GM19397 (cell line): ENCODE results near the gene CBLN1.

Experiments used
- ATAC-seq: cut with Tn5 transposase; IDR thresholded peaks from one replicate; pipeline ENCODE4 v1.9.1; 2021; ENCODE audit warnings: mild to moderate bottlenecking, moderate library complexity; ENCODE audit not compliant: unreplicated experiment

The CBLN1 gene

GRCh38 chr16:49281480-49281842 is at the start of gene CBLN1:
TSS of gene CBLN1 (minus strand) at chr16:49281838. CDS start at chr16:49281465, 373 bp downstream.
- ATAC-seq = no peak

DNA sequence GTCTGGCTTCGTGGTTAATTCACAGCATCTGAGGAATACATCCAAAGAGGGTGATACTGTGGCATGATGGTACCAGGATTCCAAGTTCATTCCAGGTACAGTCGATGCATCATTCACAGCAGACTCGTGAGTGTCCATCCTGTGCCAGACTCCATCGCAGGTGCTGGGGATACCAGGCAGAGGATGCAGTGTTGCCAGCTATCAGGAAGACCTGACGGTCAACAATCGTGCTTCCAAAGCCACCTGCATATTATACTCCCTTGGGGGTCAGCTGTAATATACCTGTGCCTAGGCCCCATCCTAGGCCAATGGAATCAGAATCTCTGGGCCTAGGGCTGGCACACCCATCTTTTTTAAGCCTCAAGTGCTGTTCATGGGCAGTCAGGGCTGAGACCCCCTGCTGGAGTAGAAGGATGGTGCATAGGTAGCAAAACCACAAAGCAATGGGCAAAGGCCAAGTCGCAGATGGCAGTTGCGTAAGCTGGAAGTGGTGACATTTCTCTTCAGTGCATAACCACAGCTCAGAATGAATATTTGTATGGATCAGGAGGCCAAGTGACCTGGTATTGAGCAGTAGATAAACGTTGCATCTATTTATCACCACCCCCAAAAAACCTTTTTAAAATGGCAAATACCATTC is 49.0 kb upstream of the CBLN1 start:
- no peak for ATAC-seq

DNA sequence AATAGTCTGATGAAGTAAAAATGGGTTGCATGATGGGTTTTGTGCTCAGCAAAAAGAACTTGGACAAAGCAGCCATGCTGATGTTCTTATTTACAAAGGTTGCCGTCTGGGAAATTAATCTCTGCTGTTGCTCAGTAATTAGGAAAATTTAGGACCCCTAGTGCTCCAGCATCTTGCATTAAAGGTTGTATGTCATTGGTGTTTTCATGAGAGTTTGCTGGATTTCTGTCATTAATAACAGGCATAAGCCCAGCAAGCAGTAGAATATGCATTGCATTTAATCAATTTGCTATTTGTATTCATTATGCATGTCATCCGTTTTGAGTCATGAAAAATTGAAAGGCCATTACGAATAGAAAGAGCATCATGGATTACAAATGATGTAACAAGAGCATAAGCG is 46.7 kb upstream of the CBLN1 start:
- no peak for ATAC-seq

DNA sequence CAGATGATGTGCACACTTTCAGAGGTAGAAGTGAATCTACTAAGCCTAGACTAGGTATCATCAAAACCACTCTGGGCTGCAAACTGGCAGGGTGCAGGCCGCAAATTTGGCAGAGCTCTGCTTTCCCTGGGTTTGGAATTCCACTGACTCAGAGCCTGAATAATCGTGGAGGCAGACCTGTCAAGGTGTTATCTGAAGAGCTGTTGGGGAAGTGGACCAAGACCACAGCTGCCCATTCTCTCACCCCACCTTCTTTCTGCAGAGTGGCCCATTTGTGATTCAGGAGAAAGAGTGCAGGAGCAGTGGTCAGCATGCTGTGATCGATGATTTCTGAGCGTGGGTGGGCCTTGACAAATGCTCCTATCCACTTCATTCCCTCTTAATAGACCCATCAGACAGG is 45.8 kb upstream of the CBLN1 start:
- ATAC-seq = no peak

GRCh38 chr16:49324703-49325102 is 43.1 kb upstream of the CBLN1 start:
- no peak for ATAC-seq

- no peak for ATAC-seq
These were observed 34.0 kb upstream of the CBLN1 start for GRCh38 chr16:49315602-49316001.

GRCh38 chr16:49312389-49312985 is 30.8 kb upstream of the CBLN1 start:
- ATAC-seq = no peak

DNA sequence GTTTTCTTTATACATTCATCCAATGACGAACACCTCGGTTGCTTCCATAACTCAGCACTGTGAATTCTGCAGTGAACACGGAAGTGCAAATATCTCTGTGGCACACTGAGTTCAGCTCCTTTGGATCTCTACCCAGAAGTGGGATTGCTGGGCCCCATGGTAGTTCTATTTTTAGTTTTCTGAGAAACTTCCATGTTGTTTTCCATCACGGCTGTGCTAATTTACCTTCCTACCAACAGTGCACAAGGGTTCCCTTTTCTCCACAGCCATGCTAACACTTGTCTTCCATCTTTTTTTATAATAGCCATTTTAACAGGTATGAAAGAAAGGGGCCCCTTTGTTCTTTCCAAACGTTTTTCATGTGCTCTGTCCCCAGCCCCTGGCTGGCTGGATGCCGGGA is 30.2 kb upstream of the CBLN1 start:
- ATAC-seq = no peak

DNA sequence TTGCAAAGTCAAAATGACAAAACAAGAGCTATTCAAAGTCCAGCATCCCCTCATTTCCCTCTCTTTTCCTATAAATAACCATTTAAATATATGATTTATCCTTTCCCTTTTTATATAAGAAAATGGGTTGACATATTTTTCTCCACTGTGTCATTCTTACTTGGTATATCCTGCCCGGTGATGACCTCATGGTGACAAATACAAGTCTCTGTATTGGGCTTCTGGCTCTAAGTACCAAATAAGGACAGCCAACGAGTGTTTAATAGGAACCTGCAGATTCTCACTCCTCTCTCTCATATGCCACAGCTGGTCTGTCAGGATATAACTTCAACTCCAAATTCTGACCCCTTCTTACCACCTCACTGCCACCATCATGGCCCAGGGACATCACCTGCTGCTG is 25.5 kb upstream of the CBLN1 start:
- ATAC-seq = no peak

DNA sequence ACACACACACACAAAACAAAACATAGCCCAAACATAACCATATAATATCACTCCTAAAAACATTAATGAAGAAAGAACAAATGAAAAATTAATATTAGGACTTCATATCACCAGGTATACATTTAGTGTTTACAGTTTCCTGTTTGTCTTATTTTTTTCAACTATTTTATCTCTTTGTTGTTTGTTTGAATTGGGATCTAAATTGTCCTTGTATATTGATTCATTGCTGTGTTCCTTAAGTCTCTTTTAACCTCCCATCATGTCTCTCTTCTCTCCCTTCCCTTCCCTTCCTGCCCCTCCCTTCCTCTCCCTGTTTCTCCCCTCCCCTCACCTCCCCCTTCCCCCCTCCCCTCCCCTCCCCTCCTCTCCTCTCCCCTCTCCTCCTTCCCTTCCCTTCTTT is 23.8 kb upstream of the CBLN1 start:
- ATAC-seq = no peak

- ATAC-seq = no peak
These were observed 10.8 kb upstream of the CBLN1 start for GRCh38 chr16:49292413-49292812.

DNA sequence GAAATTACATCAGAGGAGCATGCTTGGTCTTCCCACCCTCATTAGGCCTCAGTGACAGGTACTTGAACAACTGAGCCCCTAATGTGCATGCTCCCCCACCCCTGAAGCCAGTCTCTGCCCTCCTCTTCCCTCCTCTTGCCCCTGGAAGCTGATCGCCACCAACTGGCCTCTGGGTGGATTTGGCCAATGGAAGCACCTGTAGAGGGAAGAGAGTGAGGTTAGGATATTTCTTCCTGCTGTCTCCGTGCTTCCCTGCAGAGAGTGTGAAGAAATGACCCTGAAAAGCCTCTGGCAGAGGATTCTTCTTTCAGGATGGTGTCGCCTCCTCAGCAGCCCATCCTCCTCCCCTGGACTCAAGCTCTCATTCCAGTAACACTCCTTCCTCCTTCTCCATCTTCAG is 5.9 kb upstream of the CBLN1 start:
- ATAC-seq = no peak

DNA sequence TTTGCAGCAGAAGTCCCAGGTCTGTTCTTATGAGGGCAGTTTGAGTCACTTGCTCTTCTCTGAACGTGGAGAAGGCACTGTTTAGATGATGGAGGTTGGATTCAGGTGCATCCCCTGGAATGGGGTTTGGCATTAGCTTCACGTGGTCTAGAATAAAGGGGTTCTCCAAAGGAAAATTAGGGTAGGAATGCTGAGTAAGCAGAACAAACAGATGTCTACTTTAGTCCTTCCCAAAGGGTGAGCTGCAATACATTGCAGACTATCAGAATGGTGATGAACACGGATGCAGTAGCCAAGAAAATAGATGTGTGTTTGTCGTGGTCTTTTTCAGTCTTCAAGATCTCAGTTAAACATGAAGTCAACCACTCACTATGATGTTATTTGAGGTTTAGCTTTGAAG is 3.3 kb upstream of the CBLN1 start:
- ATAC-seq = no peak

DNA sequence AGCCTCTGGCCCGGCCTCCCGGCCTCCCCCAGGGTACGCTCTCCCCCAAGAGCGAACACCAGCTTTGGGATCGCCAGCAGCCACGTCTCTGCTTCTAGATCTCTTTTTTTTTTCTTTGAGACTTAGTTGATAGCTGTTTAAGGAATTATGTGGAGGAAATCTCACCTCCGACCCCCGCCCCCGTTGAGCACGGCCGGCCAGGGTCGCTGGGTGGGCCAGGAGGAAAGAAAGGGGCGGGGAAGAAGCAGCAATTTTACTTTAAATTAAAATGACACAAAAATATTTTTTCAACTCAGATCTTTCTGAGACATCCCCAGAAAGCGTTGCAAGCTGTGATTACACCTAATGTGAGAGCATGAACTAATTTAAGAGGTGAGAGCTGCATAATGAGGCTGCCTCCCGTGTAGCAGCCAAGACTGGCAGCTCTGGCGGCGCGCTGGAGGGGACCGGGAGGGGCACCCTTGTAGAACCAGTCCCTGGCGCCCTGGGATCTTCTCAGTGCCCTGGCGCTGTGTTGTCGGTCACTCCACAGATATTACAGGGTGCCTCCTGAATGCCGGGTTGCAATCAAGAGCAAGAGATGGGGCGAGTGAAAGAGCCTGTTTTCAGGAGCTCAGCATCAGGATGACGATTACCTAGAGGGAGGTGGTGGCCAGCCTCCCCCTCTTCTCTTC is 1.9 kb upstream of the CBLN1 start:
- no peak for ATAC-seq

DNA sequence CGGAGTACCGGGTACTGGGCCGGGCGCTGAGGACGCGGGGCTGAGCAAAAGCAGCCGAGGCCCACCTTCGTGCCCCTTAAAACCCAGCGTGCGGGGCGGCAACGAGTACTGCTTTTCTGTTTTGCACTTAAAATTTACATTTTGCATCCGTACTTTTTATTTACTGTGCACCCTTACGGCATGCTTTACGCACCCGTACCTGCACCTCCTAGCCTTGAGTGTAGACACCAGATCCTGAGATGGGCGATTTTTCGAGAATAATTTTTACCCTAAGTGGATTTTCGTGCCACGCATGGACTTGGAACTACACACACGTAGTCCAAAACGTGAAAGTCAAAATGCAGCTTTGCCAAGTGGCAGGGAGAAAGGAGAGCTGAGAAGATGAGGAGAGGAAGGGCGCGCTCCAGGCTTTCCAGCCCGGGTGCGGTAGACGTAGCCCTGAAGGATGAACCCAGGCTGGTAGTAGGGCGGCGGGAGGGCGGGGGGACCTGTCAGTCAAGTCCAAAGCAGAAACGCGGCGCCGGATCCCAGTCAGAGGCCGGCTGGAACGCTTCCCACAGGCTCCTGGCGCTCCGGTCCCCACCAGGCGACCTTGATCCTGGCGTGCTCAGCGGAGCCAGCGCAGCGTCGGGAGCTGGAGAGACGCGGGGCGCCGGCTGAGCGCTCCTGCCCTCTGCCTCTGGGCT is 1.2 kb upstream of the CBLN1 start:
- no peak for ATAC-seq

DNA sequence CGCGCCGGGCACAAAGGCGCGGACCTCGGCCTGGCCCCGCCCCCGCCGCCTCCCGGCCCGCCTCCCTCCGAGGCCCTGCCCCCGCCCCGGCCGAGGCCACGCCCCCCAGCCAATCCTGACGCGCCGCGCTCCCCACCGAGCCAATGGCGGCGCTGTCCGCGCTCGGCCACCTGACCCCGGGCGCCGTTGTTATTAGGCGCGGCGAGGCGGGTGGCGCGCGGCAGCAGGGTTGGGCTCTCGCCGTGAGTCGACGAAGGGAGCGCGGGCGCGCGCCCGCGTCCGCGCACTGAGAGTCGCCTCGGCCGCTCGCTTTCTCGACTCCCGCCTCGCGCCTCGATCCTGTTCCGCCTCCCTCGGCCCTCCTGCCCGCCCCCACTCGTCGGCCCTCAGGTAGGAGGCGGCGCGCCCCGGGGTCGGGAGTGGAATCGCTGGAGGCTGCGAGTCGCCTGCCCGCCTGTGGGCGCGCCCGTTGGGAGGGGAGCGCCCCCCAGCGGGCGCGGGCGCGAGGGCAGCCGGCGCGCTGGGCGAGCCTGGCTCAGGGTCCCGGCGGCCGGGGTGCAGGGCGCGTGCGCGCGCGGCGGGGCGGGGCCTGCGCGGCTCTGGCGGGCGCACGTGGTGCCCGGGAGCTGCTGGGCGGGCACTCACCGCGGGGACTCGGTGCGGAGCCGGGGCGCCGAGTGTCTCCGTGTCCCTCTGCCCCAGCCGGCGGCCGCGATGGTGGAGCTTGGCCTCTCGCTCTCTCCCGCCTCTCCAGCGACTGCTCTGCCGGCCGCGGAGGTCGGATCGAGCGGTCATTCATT is 405 bp upstream of the CBLN1 start:
- peak; percentile 69 for ATAC-seq

DNA sequence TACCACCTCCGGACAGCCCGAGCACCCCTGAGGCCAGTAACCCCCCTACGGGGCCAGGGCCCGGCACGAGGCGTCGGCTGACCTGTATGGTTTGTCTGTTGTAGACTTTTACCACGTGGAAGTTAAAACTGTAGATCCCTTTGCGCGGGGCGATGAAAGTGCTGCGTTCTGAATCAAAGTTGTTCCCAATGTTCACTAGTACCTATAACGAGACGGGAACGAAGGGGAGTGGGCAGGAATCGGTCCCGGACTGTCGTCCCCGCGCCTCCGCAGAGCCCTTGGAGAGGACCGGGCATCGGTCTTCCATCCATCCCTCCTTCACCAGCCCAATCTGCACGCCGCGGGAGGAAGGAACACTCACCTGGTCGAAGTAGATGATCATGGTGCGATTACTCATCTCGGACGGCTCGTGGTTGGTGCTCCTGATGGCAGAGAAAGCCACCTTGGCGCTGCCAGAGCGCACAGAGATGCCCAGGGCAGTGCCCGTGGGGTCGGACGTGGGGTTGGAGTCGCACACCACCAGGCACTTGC is 732 bp downstream of the CBLN1 start:
- ATAC-seq = no peak

DNA sequence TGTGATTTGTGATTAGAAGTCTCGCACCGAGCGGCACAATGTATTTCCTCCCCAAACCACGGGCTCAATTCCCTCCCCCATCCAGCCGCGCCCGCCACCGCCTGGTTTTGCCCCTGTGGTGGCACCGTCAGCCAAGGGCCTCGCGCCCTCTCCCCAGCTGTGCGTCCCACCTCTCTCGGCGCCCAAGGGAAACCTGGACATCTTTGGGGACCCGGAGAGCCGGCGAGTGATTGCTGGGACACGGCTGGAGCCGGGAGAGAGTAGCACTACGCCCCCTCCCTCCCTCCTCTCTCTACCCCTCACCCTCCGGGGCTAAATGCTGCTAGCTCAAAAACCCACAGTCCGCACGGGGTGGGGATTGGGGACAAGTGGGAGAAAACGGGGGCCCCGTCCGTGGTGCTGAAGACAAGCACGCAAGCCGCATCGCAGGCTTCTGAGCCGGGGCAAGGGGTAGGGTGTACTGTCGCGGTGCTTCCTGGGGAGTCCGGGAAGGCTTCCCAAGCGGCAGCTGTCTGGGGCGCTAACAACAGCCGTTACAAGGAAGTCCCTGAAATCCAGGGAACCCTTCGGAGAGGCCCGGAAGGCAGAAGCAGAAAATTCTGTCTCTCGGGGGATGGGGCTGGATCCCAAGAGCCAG is 1.4 kb downstream of the CBLN1 start:
- no peak for ATAC-seq

DNA sequence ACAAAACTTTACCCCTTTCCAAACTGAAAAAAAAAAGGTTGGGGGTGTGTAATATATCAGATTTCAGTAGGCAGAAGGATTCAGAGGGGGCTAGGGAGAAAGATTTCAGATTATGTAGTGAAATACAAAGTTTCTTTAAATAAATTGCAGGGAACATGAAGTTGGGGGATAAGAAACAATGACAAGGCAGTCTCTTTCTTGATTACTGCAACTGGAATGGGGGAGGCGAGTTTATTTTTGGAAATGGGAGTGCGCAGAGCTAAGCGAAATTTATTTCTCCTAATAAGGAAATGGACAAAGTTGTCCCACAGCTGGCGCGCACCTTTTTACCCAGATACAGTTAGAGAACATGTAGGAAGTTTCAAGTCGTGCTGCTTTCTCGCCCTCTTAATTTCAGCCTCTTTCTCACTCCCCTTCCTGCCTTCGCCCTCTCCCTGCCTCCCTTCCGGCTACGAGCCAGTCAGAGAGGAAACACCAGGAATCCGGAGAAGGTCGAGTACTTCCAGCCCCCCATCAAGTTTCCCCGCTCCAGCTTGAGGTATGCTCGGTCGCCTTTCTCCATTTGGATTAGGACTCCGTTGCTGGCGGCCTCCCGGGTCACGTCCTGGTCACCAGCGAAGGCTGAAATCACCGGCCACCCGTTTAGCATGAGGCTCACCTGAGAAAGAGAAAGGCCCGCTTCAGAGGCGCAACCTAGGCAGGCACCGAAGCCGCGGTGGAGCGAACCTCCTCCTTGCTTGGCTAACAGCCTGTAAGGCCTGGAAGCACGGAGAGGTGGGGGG is 2.5 kb downstream of the CBLN1 start:
- ATAC-seq = no peak

- no peak for ATAC-seq
These were observed 3.1 kb downstream of the CBLN1 start for GRCh38 chr16:49278567-49278827.
